Gastroesophageal sphincter (tissue), 3 donors: Measurements from ENCODE around the gene FOLR3.
"Not testable (repeated sequence)": the region's sequence is repeated elsewhere in the genome, so short reads cannot be mapped to it uniquely, and the experiment has no call there.

Source experiments
- CTCF ChIP-seq, 4 experiments: fragments of 200-600 bp in 2 of 4; fragments of 450-650 bp in 2 of 4; sonication (generic) in 1 of 4; IDR thresholded peaks; one replicate each; pipeline ENCODE4 v1.5.1; 2017 to 2019; ENCODE audit warnings: antibody characterized with exemption in 4 of 4, mild to moderate bottlenecking in 2 of 4, moderate library complexity in 2 of 4
- EP300 ChIP-seq: sonication (generic); formaldehyde crosslinking; IDR thresholded peaks from one replicate; pipeline ENCODE4 v1.6.1; 2017; ENCODE audit warnings: antibody characterized with exemption, mild to moderate bottlenecking
- POLR2A ChIP-seq, 2 donors: fragments of 450-650 bp; IDR thresholded peaks; one replicate each; pipeline ENCODE4 v1.6.1; 2017; ENCODE audit warnings: antibody characterized with exemption in 2 of 2, mild to moderate bottlenecking in 2 of 2, moderate library complexity in 1 of 2
- POLR2AphosphoS5 ChIP-seq: sonication (generic); formaldehyde crosslinking; IDR thresholded peaks from one replicate; pipeline ENCODE4 v1.6.1; 2017; ENCODE audit warnings: antibody characterized with exemption

GRCh38 chr11:72142086-72142485, 6.6 kb downstream of the FOLR3 start:
- not testable (repeated sequence) for TF ChIP-seq POLR2A (IDR thresholded peaks at IDR 0.05); EP300; CTCF (IDR thresholded peaks at IDR 0.05); POLR2AphosphoS5
